CD4-positive, alpha-beta T cell (primary cell): ENCODE measurements around the gene RPIA. TPM values are rescaled to one million over a fixed set of nuclear protein-coding genes. Genes with fewer than 3 reads are reported as not detected.
"Not testable (repeated sequence)": the region's sequence is repeated elsewhere in the genome, so short reads cannot be mapped to it uniquely, and the experiment has no call there.

Experiments used
- ATAC-seq: fragments of 200-7000 bp; cut with Tn5 transposase; one replicate; pipeline ENCODE4 v1.10.0; 2022; ENCODE audit warnings: mild to moderate bottlenecking; ENCODE audit not compliant: poor library complexity
- CTCF ChIA-PET: fragments of 350-600 bp; sonication (Branson Sonifier 250); formaldehyde crosslinking; loops from one replicate; lab custom pipeline; 2021; ENCODE audit warnings: antibody characterized with exemption, inconsistent platforms; lab: Charles Lee
- POLR2A ChIA-PET: fragments of 350-600 bp; sonication (Branson Sonifier 250); formaldehyde crosslinking; loops from one replicate; lab custom pipeline; 2021; ENCODE audit warnings: antibody characterized with exemption, inconsistent platforms; lab: Charles Lee
- DNase-seq, 14 experiments: peaks; one replicate each; pipeline ENCODE4 v3.0.0-alpha.2; 2013 to 2020; ENCODE audit warnings: mixed read lengths in 2 of 14
- H3K27ac ChIP-seq, 2 donors: one replicate each; pipeline versions ENCODE4 v1.5.1 to v1.7.0; 2013; ENCODE audit warnings: low read length in 2 of 2, low read depth in 1 of 2, mild to moderate bottlenecking in 1 of 2
- H3K27me3 ChIP-seq, 2 experiments: 1 replicate in 1 of 2; 2 replicates in 1 of 2; pipeline versions ENCODE4 v1.6.1 to v1.7.0; 2013; ENCODE audit warnings: low read length in 2 of 2, control low read depth in 1 of 2, mild to moderate bottlenecking in 1 of 2, moderate library complexity in 1 of 2; ENCODE audit not compliant: insufficient read depth in 2 of 2, control insufficient read depth in 1 of 2
- H3K36me3 ChIP-seq: one replicate; pipeline ENCODE4 v1.6.1; 2013; ENCODE audit warnings: low read length, control low read depth; ENCODE audit not compliant: insufficient read depth
- H3K4me1 ChIP-seq: one replicate; pipeline ENCODE4 v1.6.1; 2013; ENCODE audit warnings: low read length, control low read depth; ENCODE audit not compliant: insufficient read depth
- H3K4me3 ChIP-seq: one replicate; pipeline ENCODE4 v1.5.1; 2013; ENCODE audit warnings: mild to moderate bottlenecking, low read length, moderate library complexity
- H3K9me3 ChIP-seq, 2 experiments: 1 replicate in 1 of 2; 2 replicates in 1 of 2; pipeline versions ENCODE4 v1.6.1 to v1.7.0; 2013; ENCODE audit warnings: low read length in 2 of 2, mild to moderate bottlenecking in 2 of 2, control low read depth in 1 of 2, moderate library complexity in 1 of 2; ENCODE audit not compliant: control insufficient read depth in 1 of 2, insufficient read depth in 1 of 2
- H3K27ac Mint-ChIP-seq: one replicate; pipeline ENCODE4 v1.8.0; 2020; ENCODE audit warnings: mixed read lengths
- H3K27me3 Mint-ChIP-seq: one replicate; pipeline ENCODE4 v1.8.0; 2021; ENCODE audit warnings: mixed read lengths
- H3K36me3 Mint-ChIP-seq: one replicate; pipeline ENCODE4 v1.8.0; 2021; ENCODE audit warnings: low read depth, mixed read lengths
- H3K4me1 Mint-ChIP-seq: one replicate; pipeline ENCODE4 v1.8.0; 2021; ENCODE audit warnings: low read depth, mixed read lengths
- H3K4me3 Mint-ChIP-seq: one replicate; pipeline ENCODE4 v1.8.0; 2020; ENCODE audit warnings: mild to moderate bottlenecking, mixed read lengths
- H3K9me3 Mint-ChIP-seq: one replicate; pipeline ENCODE4 v1.8.0; 2020; ENCODE audit warnings: mixed read lengths
- CTCF ChIP-seq: fragments of 200-600 bp; IDR thresholded peaks from one replicate; pipeline ENCODE4 v1.8.0; 2022; ENCODE audit warnings: antibody characterized with exemption, mild to moderate bottlenecking
- intact Hi-C, 2 experiments: fragments of 100-400 bp; cut with DNase I in 1 of 2; cut with micrococcal nuclease in 1 of 2; formaldehyde crosslinking; loops; one replicate each; pipeline versions ENCODE4 v1.15.1 to v1.9.0; 2023 to 2025; cut with DNase I, micrococcal nuclease
- total RNA-seq, 174 experiments: library from RNA in 2 of 174; stranded (reverse) in 2 of 174; gene quantifications; one replicate each; pipeline ENCODE4 v1.2.3 and lab custom pipeline; 2021 to 2026

RPIA gene
- total RNA-seq, 2 experiments from 2014 or later: 21.6 to 24.7 TPM

- H3K27me3 ChIP-seq: peaks cover 2 to 16% of the 10 kb centered on the region in 2 experiments
- ATAC-seq (peak; percentile 67), DNase-seq (peak in 10 of 14 experiments; percentile 22 to 70 (median 49))
- peaks cover 0 to 14% of the 10 kb centered on the region in 2 experiments for H3K9me3 ChIP-seq
- TF ChIP-seq CTCF: no peak
- intact Hi-C loops: no loop called here
- POLR2A ChIA-PET: interaction anchor here (1.2 to 2.0 kb wide), 2 partner anchors 11 to 14 kb away, joined by 7 to 11 read pairs; no protein-coding TSS in a partner anchor
- no peak overlapping the region for H3K27ac ChIP-seq
- peak overlapping the region; percentile 77 for H3K27ac Mint-ChIP-seq
- peaks cover 19% of the 10 kb centered on the region for H3K4me1 Mint-ChIP-seq
- peak overlapping the region; percentile 89 for H3K4me3 Mint-ChIP-seq
- peaks cover 14% of the 10 kb centered on the region for H3K4me1 ChIP-seq
- no peaks in the 10 kb centered on the region for H3K36me3 ChIP-seq
- peaks cover 28% of the 10 kb centered on the region for H3K27me3 Mint-ChIP-seq
- peak overlapping the region; percentile 29 for H3K4me3 ChIP-seq
- peaks cover 2% of the 10 kb centered on the region for H3K9me3 Mint-ChIP-seq
- CTCF ChIA-PET: no interaction called here
- peaks cover 11% of the 10 kb centered on the region for H3K36me3 Mint-ChIP-seq
Observed at GRCh38 chr2:88765154-88765888, 73.8 kb downstream of the RPIA start.

- ATAC-seq, H3K36me3 Mint-ChIP-seq, DNase-seq, H3K36me3 ChIP-seq, H3K9me3 Mint-ChIP-seq, CTCF ChIA-PET, H3K27ac ChIP-seq, intact Hi-C loops: not testable (repeated sequence)
- H3K27me3 Mint-ChIP-seq: peaks cover 29% of the 10 kb centered on the region
- Histone ChIP-seq H3K27me3 (peaks cover 2 to 16% of the 10 kb centered on the region in 2 experiments), H3K4me1 (peaks cover 14% of the 10 kb centered on the region), H3K4me3 (peak overlapping the region; percentile 29), H3K9me3 (peaks cover 0 to 14% of the 10 kb centered on the region in 2 experiments)
- peak overlapping the region; percentile 89 for H3K4me3 Mint-ChIP-seq
- H3K4me1 Mint-ChIP-seq: peaks cover 16% of the 10 kb centered on the region
- H3K27ac Mint-ChIP-seq: peak overlapping the region; percentile 77
- POLR2A ChIA-PET: interaction anchor here (1.2 to 2.0 kb wide), 2 partner anchors 12 to 14 kb away, joined by 7 to 11 read pairs; no protein-coding TSS in a partner anchor
Observed at GRCh38 chr2:88765889-88766481, 74.5 kb downstream of the RPIA start.

GRCh38 chr2:88770016-88770415 is 78.5 kb downstream of the RPIA start:
- Histone ChIP-seq H3K27ac (no peak overlapping the region), H3K36me3 (no peaks in the 10 kb centered on the region), H3K9me3 (peaks cover 0 to 2% of the 10 kb centered on the region in 2 experiments), H3K4me1 (peaks cover 9% of the 10 kb centered on the region), H3K4me3 (no peak overlapping the region), H3K27me3 (peaks cover 2 to 3% of the 10 kb centered on the region in 2 experiments)
- Mint-ChIP-seq H3K27me3 (peaks cover 17% of the 10 kb centered on the region), H3K4me3 (no peak overlapping the region), H3K9me3 (peaks cover 5% of the 10 kb centered on the region), H3K36me3 (no peaks in the 10 kb centered on the region), H3K27ac (no peak overlapping the region), H3K4me1 (peaks cover 16% of the 10 kb centered on the region)
- DNase-seq: no peak
- no peak for ATAC-seq
- TF ChIP-seq CTCF: no peak
- ChIA-PET POLR2A (no interaction called here), CTCF (no interaction called here)
- intact Hi-C loops: no loop called here

- H3K27ac ChIP-seq, ATAC-seq, H3K9me3 ChIP-seq, CTCF ChIA-PET, H3K27me3 Mint-ChIP-seq, H3K4me3 ChIP-seq, H3K4me3 Mint-ChIP-seq, DNase-seq, H3K4me1 ChIP-seq, intact Hi-C loops, H3K27ac Mint-ChIP-seq, H3K4me1 Mint-ChIP-seq, H3K36me3 Mint-ChIP-seq, H3K27me3 ChIP-seq, POLR2A ChIA-PET, H3K36me3 ChIP-seq: not testable (repeated sequence)
- peaks cover 11% of the 10 kb centered on the region for H3K9me3 Mint-ChIP-seq
Observed at GRCh38 chr2:88773233-88774028, 82.0 kb downstream of the RPIA start.

- intact Hi-C loops, H3K9me3 ChIP-seq, ATAC-seq, H3K36me3 ChIP-seq, H3K4me1 ChIP-seq, H3K36me3 Mint-ChIP-seq, H3K4me1 Mint-ChIP-seq, H3K4me3 ChIP-seq, H3K27ac ChIP-seq, POLR2A ChIA-PET, H3K27ac Mint-ChIP-seq, H3K27me3 ChIP-seq, CTCF ChIA-PET, DNase-seq, H3K4me3 Mint-ChIP-seq, H3K27me3 Mint-ChIP-seq, H3K9me3 Mint-ChIP-seq: not testable (repeated sequence)
Observed at GRCh38 chr2:88789213-88789612, 97.7 kb downstream of the RPIA start.
